ENCODE results near the gene NAV3. TPM values are rescaled to one million over a fixed set of nuclear protein-coding genes. Genes with fewer than 3 reads are reported as not detected.

Gene NAV3
- total and polyA plus RNA-seq, 4 donors = 0.22 to 1.7 (median 0.71) TPM

DNA sequence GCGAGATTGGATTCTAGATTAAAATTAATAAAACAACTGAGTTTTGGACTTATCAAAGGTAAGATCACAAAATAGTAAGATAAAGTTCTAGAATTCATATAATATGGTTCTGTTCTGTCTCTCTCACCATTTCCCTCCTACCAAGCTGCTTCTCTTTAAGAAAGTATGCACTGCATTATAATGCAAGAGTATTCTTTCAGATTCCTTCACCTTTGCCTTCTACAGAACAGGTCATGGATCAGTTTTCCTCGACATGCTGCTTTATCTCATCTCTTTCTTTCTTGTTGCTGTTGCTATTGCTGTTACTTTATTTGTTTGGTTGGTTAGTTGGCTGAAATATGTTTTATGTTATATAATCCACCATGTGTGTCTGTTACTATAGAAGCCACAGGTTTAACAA lies 357.0 kb downstream of the NAV3 start:
- Histone ChIP-seq H3K9ac (ENCODE audit: low read depth in 1 of 2, low read length in 2 of 2) (no peak overlapping the region), H3K27ac (ENCODE audit: low read depth in 1 of 2, low read length in 2 of 2) (no peak overlapping the region), H3K9me3 (ENCODE audit: control insufficient read depth in 4 of 4, low read length in 3 of 4) (no peaks in the 10 kb centered on the region), H3K27me3 (ENCODE audit: control insufficient read depth in 4 of 4, insufficient read depth in 4 of 4, low read length in 3 of 4) (peaks cover 0 to 4% (median 0%) of the 10 kb centered on the region in 4 donors), H3K4me1 (ENCODE audit: control insufficient read depth in 4 of 4, insufficient read depth in 4 of 4, low read length in 3 of 4) (no peaks in the 10 kb centered on the region), H3K36me3 (ENCODE audit: control insufficient read depth in 4 of 4, insufficient read depth in 3 of 4, low read depth in 1 of 4, low read length in 3 of 4) (no peaks in the 10 kb centered on the region), H3K4me3 (ENCODE audit: low read depth in 1 of 3, low read length in 3 of 3) (no peak overlapping the region)
- TF ChIP-seq FOXA2 (IDR thresholded peaks at IDR 0.05) = no peak
- TF ChIP-seq HNF4G (IDR thresholded peaks at IDR 0.05) = no peak
- TF ChIP-seq, protein P1, sequence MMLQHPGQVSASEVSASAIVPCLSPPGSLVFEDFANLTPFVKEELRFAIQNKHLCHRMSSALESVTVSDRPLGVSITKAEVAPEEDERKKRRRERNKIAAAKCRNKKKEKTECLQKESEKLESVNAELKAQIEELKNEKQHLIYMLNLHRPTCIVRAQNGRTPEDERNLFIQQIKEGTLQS (IDR thresholded peaks at IDR 0.05) = no peak
- no peak for TF ChIP-seq RXRA (IDR thresholded peaks at IDR 0.05)
- TF ChIP-seq, protein P2, sequence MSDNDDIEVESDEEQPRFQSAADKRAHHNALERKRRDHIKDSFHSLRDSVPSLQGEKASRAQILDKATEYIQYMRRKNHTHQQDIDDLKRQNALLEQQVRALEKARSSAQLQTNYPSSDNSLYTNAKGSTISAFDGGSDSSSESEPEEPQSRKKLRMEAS (IDR thresholded peaks at IDR 0.05) = no peak
- TF ChIP-seq REST (IDR thresholded peaks at IDR 0.05) = no peak
- TF ChIP-seq JUND (IDR thresholded peaks at IDR 0.05) = no peak
- TF ChIP-seq TAF1 (conservative IDR thresholded peaks at IDR 0.05) = no peak
- TF ChIP-seq HNF4A (conservative IDR thresholded peaks at IDR 0.05) = no peak
- no peak for TF ChIP-seq YY1 (IDR thresholded peaks at IDR 0.05)
- no peak for TF ChIP-seq FOXA1 (IDR thresholded peaks at IDR 0.05)
- TF ChIP-seq SP1 (IDR thresholded peaks at IDR 0.05) = no peak
- TF ChIP-seq RAD21 (IDR thresholded peaks at IDR 0.05) = no peak
- TF ChIP-seq GABPA (IDR thresholded peaks at IDR 0.05 in 1 of 2, conservative IDR thresholded peaks at IDR 0.05 in 1 of 2) = no peak
- TF ChIP-seq, protein P3, sequence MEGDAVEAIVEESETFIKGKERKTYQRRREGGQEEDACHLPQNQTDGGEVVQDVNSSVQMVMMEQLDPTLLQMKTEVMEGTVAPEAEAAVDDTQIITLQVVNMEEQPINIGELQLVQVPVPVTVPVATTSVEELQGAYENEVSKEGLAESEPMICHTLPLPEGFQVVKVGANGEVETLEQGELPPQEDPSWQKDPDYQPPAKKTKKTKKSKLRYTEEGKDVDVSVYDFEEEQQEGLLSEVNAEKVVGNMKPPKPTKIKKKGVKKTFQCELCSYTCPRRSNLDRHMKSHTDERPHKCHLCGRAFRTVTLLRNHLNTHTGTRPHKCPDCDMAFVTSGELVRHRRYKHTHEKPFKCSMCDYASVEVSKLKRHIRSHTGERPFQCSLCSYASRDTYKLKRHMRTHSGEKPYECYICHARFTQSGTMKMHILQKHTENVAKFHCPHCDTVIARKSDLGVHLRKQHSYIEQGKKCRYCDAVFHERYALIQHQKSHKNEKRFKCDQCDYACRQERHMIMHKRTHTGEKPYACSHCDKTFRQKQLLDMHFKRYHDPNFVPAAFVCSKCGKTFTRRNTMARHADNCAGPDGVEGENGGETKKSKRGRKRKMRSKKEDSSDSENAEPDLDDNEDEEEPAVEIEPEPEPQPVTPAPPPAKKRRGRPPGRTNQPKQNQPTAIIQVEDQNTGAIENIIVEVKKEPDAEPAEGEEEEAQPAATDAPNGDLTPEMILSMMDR (IDR thresholded peaks at IDR 0.05; ENCODE audit: low read depth, low read length, missing input control) = no peak
- TF ChIP-seq EGR1 (IDR thresholded peaks at IDR 0.05; ENCODE audit: low read depth in 2 of 2) = no peak
- TF ChIP-seq, protein P4, sequence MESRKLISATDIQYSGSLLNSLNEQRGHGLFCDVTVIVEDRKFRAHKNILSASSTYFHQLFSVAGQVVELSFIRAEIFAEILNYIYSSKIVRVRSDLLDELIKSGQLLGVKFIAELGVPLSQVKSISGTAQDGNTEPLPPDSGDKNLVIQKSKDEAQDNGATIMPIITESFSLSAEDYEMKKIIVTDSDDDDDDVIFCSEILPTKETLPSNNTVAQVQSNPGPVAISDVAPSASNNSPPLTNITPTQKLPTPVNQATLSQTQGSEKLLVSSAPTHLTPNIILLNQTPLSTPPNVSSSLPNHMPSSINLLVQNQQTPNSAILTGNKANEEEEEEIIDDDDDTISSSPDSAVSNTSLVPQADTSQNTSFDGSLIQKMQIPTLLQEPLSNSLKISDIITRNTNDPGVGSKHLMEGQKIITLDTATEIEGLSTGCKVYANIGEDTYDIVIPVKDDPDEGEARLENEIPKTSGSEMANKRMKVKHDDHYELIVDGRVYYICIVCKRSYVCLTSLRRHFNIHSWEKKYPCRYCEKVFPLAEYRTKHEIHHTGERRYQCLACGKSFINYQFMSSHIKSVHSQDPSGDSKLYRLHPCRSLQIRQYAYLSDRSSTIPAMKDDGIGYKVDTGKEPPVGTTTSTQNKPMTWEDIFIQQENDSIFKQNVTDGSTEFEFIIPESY (IDR thresholded peaks at IDR 0.05) = no peak
- TF ChIP-seq NR2F2 (IDR thresholded peaks at IDR 0.05) = no peak
- WGBS = 58% methylated on average over 2 of the region's 2 CpGs
- DNase-seq (ENCODE audit: low spot score) = no peak
